GM21447 (cell line): ENCODE results near the gene MYO18B.

Experiments
- ATAC-seq: cut with Tn5 transposase; IDR thresholded peaks from one replicate; pipeline ENCODE4 v1.9.1; 2021; ENCODE audit not compliant: unreplicated experiment

Gene MYO18B

DNA sequence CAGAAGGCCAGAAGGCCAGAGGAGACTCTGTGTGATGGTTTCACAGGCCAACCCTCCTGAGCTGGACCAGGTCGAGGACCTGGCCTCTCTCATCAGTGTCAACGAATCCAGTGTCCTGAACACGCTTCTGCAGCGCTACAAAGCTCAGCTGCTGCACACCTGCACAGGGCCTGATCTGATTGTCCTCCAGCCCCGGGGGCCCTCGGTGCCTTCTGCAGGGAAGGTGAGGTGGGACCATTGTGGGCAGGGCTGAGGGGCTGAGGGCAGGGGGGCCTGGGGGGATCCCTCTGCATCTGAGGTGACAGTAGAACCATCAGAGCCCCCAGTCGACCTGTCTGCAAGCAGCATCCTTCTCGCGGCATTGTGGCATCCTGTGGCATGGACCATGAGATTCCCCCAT, 30.3 kb downstream of the MYO18B start:
- no peak for ATAC-seq

GRCh38 chr22:25774575-25775026, 32.6 kb downstream of the MYO18B start:
- ATAC-seq = no peak

- ATAC-seq = no peak
Measured at GRCh38 chr22:25775531-25775930, 33.5 kb downstream of the MYO18B start.

GRCh38 chr22:25777411-25777810, 35.4 kb downstream of the MYO18B start:
- no peak for ATAC-seq

DNA sequence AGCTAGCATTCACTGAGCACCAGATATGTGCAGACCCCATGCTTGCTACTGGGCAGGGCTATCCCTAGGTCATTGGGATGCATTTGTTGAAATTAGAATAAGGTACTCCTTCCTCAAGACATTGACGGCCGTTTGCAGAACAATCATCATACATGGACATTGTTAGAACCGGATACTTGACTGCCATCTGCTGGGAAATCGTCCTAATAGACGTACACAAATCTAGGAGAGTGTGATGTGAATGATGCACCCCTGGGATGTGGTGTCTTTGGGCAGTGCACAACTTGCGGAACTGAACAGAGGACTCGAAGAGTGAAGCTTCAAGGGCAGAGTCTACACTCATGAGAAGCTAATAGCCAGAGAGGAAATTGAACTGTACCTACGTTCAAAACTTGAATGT, 35.9 kb downstream of the MYO18B start:
- ATAC-seq = no peak

- ATAC-seq = no peak
Measured at GRCh38 chr22:25779426-25779825, 37.4 kb downstream of the MYO18B start.

DNA sequence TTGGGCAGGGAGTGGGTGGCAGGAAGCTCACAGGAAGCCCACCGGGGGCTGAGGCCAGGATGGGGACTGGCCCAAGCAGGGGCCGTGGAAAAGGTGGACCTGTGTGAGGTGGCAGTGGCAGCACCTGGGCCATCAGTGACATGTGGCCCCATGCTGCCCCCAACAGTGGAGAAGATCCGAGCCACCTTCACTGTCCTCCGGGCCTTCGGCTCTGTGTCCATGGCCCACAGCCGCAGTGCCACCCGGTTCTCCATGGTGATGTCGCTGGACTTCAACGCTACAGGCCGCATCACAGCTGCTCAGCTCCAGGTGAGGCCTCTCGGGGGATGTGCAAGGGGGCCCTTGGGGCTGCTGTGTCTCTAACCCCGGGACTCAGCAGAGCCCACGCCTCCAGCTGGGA, 37.9 kb downstream of the MYO18B start:
- no peak for ATAC-seq

DNA sequence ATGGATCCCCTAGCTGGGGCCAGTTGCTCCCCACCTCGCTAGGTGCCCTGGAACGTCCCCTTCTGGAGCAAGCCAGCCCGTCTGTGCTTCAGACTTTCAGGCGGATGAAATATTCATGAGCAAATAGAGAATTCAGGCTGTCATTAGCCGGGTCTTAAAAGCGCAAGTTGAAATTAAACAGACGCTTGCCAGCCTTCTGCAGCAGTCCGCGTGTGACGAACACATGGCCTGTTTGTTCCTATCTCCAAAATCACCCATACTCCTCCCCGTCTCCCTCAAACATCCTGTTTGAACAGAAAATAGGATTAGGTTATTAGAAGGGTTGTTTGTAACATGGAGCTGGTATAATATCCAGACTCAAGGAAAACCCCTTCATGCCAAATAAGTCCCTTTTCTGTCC, 38.7 kb downstream of the MYO18B start:
- ATAC-seq = no peak

DNA sequence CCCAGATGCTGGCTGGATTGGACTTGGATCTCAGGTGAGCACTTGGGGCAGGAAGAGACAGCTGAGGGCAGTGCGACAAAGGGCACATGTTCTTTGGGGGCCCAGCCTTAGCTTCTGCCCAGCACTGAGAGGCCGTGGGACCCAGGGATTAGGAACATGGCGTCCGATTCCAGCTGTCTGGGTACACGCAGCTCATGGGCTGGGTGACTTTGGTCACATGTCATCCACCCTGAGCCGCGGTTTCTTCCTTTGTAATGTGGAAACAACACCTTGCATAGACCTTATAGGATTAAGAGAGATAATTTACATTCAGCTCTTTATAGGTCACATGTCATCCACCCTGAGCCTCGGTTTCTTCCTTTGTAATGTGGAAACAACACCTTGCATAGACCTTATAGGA, 39.8 kb downstream of the MYO18B start:
- no peak for ATAC-seq

- ATAC-seq = no peak
Measured at GRCh38 chr22:25782831-25783230, 40.8 kb downstream of the MYO18B start.

DNA sequence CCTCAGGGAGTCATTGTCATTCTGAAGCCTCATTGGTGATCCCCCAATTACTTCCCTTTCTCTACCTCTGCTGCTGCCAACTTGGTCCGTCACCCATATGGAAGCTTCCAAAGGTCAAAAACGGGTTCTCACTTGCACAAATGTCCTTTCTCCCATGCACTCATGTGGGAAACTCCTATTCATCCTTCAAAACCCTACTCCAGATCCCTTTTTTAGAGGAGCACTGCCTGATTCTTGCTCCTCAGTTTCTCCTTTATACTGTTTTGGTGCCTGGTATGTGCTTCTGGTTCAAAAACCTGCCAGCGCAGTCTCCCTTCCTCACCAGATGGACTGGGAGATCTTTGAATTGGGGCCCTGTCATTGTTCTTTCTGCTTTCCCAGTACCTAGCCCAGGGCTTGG, 41.9 kb downstream of the MYO18B start:
- no peak for ATAC-seq

DNA sequence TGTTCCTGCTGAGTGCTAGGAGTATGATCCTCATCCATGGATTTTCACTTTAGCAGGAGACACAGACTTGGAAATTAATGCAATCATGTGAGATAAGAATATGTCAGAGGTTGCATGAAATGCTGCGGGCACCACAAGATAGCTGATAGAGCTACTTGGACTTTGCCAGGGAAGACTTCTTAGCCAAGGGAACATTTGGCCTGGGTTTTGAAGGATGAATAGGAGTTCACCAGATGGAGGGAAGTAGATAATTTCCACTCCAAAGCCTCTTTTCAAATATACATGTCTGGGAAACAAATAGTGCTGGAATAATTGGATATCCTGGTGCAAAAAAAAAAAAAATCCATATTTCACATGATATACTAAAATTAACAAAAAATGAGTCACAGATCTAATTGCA, 44.2 kb downstream of the MYO18B start:
- no peak for ATAC-seq

DNA sequence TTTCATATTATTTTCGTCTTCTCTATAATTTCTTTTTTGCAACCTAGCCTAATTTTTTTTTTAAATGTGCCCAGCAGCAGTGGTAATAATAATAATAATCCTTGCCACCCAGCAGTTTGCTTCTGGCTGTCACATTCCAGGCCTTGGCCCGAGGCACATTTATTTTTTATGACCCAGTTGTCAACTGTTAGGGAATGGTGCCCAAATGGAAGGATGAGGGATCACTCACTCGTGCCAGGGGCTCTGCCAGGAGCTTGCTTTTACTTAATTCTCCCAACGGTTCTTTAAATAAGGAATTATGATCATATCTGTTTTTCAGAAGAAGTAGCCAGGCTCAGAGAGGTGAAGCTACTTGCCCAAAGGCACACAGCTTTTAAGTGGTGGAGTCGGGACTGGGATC, 49.6 kb downstream of the MYO18B start:
- ATAC-seq = no peak

DNA sequence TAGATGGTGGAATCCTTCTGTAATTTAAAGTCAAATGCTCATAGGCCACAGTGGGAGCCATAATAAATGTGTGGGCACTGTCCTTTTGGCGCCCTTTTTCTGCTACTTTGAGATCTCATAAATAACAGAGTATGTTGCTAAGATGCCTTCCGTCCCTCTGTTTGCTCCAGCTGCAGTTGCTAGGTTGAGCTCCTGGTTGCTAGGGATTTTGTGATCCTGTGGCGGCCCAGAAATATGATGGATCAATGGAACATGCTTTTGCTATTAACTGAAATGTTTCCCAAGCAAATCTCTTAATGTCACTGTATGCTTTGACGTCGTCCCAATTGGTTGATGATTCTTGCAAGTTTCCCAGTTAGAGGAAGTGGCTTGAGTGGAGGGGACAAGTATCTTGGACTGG, 53.5 kb downstream of the MYO18B start:
- ATAC-seq = no peak

GRCh38 chr22:25797498-25798290, 55.7 kb downstream of the MYO18B start:
- ATAC-seq = no peak

DNA sequence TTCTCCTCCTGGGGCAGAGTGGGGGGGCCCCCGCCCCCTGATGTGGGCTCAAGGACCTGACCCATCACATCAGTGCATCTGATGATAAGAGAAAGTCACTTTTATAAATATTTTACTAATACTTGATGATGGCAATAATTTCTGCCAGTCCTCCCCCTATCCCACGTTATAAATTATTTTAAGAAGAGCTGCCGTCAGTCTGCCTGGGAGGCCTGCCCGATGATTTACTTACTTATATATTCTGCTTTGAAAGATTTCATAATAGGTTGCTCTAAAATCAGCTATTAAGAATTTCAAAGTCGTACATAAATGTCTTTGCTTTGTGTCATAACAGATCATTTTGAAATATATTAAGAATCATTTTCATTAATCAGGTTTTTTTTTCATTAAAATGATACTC, 58.8 kb downstream of the MYO18B start:
- no peak for ATAC-seq

GRCh38 chr22:25802018-25802417, 60.0 kb downstream of the MYO18B start:
- no peak for ATAC-seq

GRCh38 chr22:25804676-25805075, 62.7 kb downstream of the MYO18B start:
- ATAC-seq = no peak

- ATAC-seq = no peak
Measured at GRCh38 chr22:25806579-25806978, 64.6 kb downstream of the MYO18B start.

DNA sequence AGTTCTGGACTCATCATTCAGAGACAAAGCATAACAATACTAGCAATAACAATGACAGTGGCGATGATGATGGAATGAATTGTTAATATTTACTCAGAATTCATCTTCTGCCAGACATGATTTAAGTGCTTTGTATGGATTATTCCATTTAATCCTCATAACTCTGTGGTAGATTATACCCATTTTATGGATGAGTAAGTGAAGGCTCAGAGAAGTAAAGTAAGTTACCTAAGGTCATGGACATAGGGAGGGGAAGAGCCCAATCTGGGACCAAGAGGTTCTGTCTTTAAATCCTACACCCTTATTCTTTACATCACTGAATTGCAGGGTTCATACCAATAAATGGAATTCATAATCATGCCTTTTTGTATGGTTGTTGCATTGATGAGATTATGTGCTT, 72.7 kb downstream of the MYO18B start:
- ATAC-seq = no peak

GRCh38 chr22:25815561-25815960, 73.6 kb downstream of the MYO18B start:
- no peak for ATAC-seq

DNA sequence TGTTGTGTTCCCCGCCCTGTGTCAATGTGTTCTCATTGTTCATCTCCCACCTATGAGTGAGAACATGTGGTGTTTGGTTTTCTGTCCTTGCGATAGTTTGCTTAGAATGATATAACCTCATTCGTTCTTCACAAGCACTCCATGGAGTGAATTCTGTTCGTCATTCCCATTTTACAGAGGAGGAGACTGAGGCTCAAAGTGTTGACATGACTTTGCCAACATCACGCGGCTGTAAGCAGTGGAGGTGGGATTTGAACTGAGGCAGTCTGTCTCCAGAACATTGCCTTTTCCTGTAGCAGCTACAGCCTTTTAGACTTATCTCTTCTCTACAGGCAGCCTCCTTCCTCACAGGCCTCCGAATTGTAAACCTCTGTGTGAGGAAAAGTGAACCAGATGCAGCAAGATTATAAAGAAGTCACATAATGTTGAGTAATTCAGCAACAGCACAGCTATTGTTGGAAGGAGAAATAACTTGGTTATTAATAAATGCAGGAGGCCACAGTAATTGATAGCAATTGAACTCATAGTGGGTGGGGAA, 74.6 kb downstream of the MYO18B start:
- ATAC-seq = no peak
